KOPT-K1 (cell line): Measurements from ENCODE around the gene TTC21A.

ENCODE experiments used
- H3K27ac ChIP-seq: fragments of 200-600 bp; sonication (generic); 2 replicates; pipeline ENCODE4 v1.5.1; 2016; ENCODE audit warnings: antibody characterized with exemption, mild to moderate bottlenecking, low read depth, low read length; ENCODE audit not compliant: poor library complexity, severe bottlenecking
- H3K36me3 ChIP-seq: fragments of 200-600 bp; sonication (generic); 2 replicates; pipeline ENCODE4 v1.5.1; 2017; ENCODE audit warnings: antibody characterized with exemption, mild to moderate bottlenecking, low read length, moderate library complexity; ENCODE audit not compliant: insufficient read depth
- H3K9me3 ChIP-seq: fragments of 200-600 bp; sonication (generic); 2 replicates; pipeline ENCODE4 v1.5.1; 2017; ENCODE audit warnings: antibody characterized with exemption, low read length, mild to moderate bottlenecking; ENCODE audit not compliant: insufficient read depth, poor library complexity, severe bottlenecking

The TTC21A gene

GRCh38 chr3:39103791-39104552 lies 3.5 kb upstream of the TTC21A start:
- no peak overlapping the region for H3K27ac ChIP-seq
- no peaks in the 10 kb centered on the region for H3K9me3 ChIP-seq
- peaks cover 12% of the 10 kb centered on the region; the same call in 1 of the 2 replicates for H3K36me3 ChIP-seq

DNA sequence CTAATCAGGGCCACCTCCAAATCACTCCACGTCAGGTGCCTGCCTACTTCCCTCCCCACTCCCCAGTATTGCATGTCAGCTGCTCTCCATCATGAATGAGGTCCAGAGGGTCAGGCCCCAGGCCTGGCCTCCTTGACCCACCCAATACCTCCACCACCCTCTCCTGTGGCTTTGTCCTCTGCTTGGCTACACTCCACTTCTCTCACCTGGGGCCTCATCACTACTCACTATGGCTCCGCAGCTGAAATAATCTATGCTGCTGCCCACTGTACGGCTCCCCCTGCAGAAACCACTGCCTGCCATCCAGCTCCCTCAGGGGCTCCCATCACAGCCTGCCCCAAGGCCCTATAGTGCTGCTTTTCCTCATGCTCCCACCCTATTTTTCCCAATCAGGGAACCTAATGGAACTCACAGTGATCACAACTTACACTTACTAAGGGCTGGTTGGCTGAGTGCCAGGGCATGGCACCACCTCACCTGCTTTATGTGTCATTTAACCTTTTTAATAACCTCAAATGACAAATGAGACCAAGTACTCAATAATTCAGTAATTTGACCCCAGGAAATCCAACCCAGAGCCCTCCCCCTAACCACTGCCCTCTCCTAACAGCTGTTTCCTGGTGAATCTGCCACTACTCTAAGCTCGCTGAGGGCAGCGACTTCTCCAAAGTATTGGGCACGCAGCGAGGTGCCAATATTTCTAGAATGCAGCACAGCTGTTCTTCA lies 2.4 kb upstream of the TTC21A start:
- peaks cover under 1% of the 10 kb centered on the region; the same call in 1 of the 2 replicates for H3K36me3 ChIP-seq
- H3K9me3 ChIP-seq, result no peaks in the 10 kb centered on the region
- no peak overlapping the region for H3K27ac ChIP-seq

GRCh38 chr3:39105687-39106063 lies 1.8 kb upstream of the TTC21A start:
- H3K9me3 ChIP-seq, result no peaks in the 10 kb centered on the region
- H3K27ac ChIP-seq, result no peak overlapping the region
- H3K36me3 ChIP-seq, result no peaks in the 10 kb centered on the region

GRCh38 chr3:39106281-39106811 lies 1.1 kb upstream of the TTC21A start:
- H3K36me3 ChIP-seq, result no peaks in the 10 kb centered on the region
- H3K27ac ChIP-seq, result no peak overlapping the region
- H3K9me3 ChIP-seq, result no peaks in the 10 kb centered on the region

DNA sequence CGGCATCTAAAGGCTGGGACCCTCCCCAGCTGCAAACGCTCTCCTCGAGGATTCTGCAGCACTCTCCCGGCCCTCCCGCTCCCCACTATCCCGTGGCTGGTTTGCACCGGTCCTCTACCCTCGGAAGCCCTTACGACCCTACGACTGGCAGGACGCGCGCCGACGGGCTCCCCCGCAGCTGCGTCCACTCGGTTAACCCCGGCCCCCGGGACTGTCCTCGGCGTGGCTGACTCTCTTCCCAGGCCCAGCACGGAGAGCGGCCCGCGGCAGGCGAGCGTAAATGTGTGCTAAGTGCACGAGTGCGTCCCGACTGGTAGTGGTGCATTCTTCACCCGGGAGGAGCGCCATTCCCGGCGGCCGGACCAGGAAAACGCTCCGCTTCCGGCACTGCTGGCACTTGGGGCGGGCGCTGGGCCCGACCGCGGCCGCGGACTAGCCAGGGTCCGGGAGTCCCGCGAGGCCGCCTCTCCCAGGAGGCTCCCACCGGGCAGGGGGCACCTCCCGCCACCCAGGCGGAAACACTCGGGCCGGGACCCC lies 561 bp upstream of the TTC21A start:
- no peaks in the 10 kb centered on the region for H3K9me3 ChIP-seq
- H3K27ac ChIP-seq, result peak overlapping the region; percentile 9
- no peaks in the 10 kb centered on the region for H3K36me3 ChIP-seq

GRCh38 chr3:39108200-39108710 lies 775 bp downstream of the TTC21A start:
- no peak overlapping the region for H3K27ac ChIP-seq

DNA sequence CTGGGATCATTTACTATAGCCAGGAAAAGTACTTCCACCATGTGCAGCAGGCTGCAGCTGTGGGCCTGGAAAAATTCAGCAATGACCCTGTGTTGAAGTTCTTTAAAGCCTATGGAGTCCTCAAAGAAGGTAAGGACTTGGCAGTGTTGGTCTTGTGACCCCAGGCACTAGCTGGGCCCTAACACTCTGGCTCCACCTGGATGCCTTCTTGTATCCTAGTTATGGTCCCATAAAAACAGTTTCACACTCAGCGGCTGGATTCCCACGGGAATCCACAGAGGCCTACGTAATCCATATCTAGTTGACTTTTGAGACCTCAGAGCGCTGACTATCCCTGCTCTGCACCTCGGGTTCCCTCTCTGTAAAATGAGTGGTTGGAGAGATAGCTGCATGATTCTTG lies 1.6 kb downstream of the TTC21A start:
- no peaks in the 10 kb centered on the region for H3K36me3 ChIP-seq
- no peaks in the 10 kb centered on the region for H3K9me3 ChIP-seq
- no peak overlapping the region for H3K27ac ChIP-seq

More at GRCh38 chr3:39108200-39108710, 775 bp downstream of the TTC21A start:
- Histone ChIP-seq H3K36me3 (no peaks in the 10 kb centered on the region), H3K9me3 (no peaks in the 10 kb centered on the region)

DNA sequence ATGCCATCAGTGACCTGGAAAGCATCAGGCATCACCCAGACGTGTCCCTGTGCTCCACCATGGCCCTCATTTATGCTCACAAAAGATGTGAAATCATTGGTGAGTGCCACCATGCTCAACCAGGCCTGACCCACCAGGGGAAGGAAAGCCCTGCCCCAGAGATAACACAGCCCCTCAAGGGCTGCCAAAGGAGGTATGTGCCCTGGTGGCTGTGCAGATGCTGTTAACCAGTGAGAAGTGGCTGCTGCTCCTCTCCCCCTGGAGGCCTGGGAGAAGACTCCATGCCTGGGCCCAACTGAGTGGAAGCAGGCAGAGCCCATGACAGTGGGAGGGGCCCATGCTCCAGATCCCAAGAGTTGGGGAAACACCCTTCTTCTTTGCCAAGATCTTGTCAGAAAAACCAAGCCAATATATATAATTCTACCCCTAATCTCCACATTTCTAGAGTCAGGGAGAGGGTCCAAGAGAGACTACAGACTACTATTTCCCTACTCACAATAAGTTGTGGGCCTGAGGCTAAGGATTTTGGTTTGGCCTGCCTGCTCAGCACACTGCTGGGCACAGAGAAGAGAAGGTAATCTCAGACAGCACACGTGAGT lies 2.7 kb downstream of the TTC21A start:
- Histone ChIP-seq H3K27ac (no peak overlapping the region), H3K36me3 (no peaks in the 10 kb centered on the region), H3K9me3 (no peaks in the 10 kb centered on the region)

- Histone ChIP-seq H3K36me3 (no peaks in the 10 kb centered on the region), H3K9me3 (no peaks in the 10 kb centered on the region), H3K27ac (no peak overlapping the region)
Observed at GRCh38 chr3:39112113-39112512, 4.6 kb downstream of the TTC21A start.

DNA sequence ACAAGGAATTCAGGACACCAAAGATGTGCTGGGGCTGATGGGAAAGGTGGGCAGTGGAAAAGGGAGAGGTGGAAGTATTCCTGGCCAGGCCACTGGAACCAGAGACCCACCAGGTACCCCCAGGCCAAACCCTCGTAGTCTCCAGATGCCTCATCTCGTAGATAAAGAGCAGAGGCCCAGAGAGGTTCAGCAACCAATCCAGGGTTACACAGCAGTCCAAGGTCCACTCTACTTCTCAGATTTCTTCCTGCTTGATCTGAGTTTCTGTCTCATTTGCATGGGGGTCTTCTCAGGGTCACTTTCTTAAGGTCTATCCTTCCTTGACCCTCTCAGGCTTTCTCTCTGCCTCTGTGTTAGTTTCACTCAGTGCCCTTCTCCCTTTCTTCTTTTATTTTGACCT lies 5.1 kb downstream of the TTC21A start:
- Histone ChIP-seq H3K9me3 (no peaks in the 10 kb centered on the region), H3K36me3 (no peaks in the 10 kb centered on the region), H3K27ac (no peak overlapping the region)

DNA sequence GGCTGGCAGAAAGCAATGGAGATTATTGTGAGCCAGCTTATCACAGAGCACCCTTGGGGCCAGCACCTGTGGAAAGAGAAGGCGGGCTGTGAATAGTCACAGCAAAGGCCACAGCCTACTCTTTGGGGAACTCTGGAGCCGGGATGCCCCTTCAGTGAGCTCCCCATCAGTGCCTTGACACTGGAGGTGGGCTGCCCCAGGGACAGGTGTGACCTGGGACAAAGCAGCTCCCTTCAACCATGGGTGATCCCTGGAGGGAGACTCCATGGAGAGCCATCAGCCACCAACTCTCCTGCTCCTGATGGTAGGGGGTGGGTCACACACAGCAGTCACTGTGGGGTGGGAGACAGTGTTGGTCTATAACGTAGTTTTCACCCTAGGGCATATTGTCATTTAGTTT lies 5.8 kb downstream of the TTC21A start:
- Histone ChIP-seq H3K27ac (no peak overlapping the region), H3K36me3 (no peaks in the 10 kb centered on the region), H3K9me3 (no peaks in the 10 kb centered on the region)

DNA sequence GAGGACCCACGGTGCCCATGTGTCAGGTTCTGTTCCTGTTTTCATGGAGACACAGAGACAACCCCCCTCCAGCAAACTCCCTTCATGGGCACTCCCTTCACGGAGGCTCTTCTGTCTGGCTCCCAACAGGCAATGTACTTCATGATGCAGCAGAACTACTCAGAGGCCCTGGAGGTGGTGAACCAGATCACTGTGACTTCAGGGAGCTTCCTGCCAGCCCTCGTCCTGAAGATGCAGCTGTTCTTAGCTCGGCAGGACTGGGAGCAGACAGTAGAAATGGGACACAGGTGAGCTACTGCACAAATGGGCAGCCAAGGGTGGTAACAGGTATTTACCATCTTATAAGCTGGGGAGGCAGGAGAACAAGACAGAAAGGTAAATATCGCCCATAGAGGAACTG lies 7.0 kb downstream of the TTC21A start:
- H3K27ac ChIP-seq, result no peak overlapping the region
- H3K36me3 ChIP-seq, result no peaks in the 10 kb centered on the region
- H3K9me3 ChIP-seq, result no peaks in the 10 kb centered on the region

GRCh38 chr3:39115870-39116269 lies 8.4 kb downstream of the TTC21A start:
- Histone ChIP-seq H3K27ac (no peak overlapping the region), H3K36me3 (no peaks in the 10 kb centered on the region), H3K9me3 (no peaks in the 10 kb centered on the region)

GRCh38 chr3:39118079-39118478 lies 10.6 kb downstream of the TTC21A start:
- Histone ChIP-seq H3K9me3 (no peaks in the 10 kb centered on the region), H3K27ac (no peak overlapping the region), H3K36me3 (no peaks in the 10 kb centered on the region)
